ENCODE results near the gene PLD4. TPM values are rescaled to one million over a fixed set of nuclear protein-coding genes. Genes with fewer than 3 reads are reported as not detected.

Gene PLD4
- total and polyA plus RNA-seq, 9 donors, result 0.12 to 3.2 (median 1.0) TPM; not detected in 1

- peak in 2 of 5 donors; percentile 4 to 10 for DNase-seq
- no peak overlapping the region for H3K4me3 ChIP-seq
- H3K9me3 ChIP-seq, result no peaks in the 10 kb centered on the region
- H3K27ac ChIP-seq, result no peak overlapping the region
- 49 to 66% (median 49%) methylated on average over 3 of the region's 3 CpGs for WGBS, 3 donors
- peaks cover 4% of the 10 kb centered on the region for H3K4me1 ChIP-seq (ENCODE audit: insufficient read depth)
- no peaks in the 10 kb centered on the region for H3K27me3 ChIP-seq
- no peak for TF ChIP-seq EP300 (IDR thresholded peaks at IDR 0.05)
- TF ChIP-seq POLR2A (IDR thresholded peaks at IDR 0.05), result no peak
- TF ChIP-seq, protein P1, sequence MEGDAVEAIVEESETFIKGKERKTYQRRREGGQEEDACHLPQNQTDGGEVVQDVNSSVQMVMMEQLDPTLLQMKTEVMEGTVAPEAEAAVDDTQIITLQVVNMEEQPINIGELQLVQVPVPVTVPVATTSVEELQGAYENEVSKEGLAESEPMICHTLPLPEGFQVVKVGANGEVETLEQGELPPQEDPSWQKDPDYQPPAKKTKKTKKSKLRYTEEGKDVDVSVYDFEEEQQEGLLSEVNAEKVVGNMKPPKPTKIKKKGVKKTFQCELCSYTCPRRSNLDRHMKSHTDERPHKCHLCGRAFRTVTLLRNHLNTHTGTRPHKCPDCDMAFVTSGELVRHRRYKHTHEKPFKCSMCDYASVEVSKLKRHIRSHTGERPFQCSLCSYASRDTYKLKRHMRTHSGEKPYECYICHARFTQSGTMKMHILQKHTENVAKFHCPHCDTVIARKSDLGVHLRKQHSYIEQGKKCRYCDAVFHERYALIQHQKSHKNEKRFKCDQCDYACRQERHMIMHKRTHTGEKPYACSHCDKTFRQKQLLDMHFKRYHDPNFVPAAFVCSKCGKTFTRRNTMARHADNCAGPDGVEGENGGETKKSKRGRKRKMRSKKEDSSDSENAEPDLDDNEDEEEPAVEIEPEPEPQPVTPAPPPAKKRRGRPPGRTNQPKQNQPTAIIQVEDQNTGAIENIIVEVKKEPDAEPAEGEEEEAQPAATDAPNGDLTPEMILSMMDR (IDR thresholded peaks at IDR 0.05), result no peak
- H3K36me3 ChIP-seq, result no peaks in the 10 kb centered on the region
- intact Hi-C loops (cut with DNase I), result loop anchor here in 2 of 4 donors (10.0 kb wide), 1 partner anchor 110 kb away; no protein-coding TSS in a partner anchor
These were observed 10.5 kb downstream of the PLD4 start for GRCh38 chr14:104935026-104935650.

DNA sequence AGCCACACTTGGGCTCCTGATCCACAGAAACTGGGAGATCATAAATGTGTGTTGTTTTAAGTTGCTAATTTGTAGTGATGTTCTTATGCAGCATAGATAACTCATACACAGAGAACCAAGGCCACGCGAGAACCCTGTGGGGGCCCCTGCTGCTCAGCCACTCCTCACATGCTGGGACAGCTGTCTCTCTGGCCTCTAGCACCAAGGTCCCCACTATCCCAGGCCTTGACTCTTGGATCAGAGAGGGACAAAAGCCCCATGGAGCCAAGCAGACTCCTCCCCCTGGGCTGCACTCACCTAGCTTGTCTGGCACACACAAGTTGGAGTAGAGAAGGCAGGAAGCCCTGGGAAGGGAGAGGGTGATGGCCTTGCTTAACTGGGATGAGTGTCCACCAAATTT, 11.3 kb downstream of the PLD4 start:
- WGBS, 3 donors, result 39 to 61% (median 52%) methylated on average over 2 of the region's 2 CpGs
- no peak for DNase-seq
- TF ChIP-seq, protein P1 (IDR thresholded peaks at IDR 0.05), result no peak
- TF ChIP-seq POLR2A (IDR thresholded peaks at IDR 0.05) (no peak), EP300 (IDR thresholded peaks at IDR 0.05) (no peak)
- Histone ChIP-seq H3K9me3 (no peaks in the 10 kb centered on the region), H3K36me3 (no peaks in the 10 kb centered on the region), H3K27me3 (no peaks in the 10 kb centered on the region), H3K4me3 (no peak overlapping the region), H3K27ac (no peak overlapping the region), H3K4me1 (ENCODE audit: insufficient read depth) (peaks cover 4% of the 10 kb centered on the region)
- intact Hi-C loops (cut with DNase I), result loop anchor here in 2 of 4 donors (10.0 kb wide), 1 partner anchor 109 kb away; no protein-coding TSS in a partner anchor

DNA sequence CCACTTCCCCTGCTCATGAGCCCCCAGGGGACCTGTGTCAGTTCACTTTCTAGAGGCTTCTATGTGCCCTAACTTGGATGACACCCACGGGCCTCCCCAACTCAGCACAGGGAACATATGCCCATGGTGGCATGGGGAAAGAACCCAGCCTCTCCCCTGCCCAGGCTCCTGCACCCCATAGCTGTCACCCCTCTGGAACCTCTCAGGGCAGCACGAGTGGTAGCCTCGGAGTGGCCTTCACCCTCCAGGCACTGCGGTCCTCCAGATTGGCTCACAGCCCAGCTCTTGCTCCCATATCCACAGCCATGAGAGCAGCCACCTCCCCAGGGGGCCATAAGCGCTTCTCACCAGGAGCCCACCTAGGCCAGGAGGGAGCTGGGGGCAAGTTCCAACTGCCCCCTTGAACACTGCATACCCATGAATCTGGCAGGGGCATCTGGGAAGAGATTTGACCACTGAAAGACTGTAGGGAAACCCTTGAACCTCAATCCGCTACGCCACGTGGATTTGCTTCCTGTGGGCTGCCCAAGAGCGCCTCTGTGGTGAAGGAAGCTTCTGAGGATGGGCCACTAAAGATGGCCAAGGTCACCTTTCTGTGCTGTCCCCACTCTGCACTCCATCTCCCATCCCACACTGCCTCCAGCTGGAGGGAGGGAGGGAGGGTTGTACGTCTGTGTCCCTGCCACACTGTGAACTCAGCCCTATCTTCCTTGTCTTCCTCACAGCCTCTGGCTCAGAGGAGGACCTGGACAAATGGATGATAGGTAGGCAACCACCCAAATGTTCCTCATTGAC, 11.9 kb downstream of the PLD4 start:
- H3K4me1 ChIP-seq (ENCODE audit: insufficient read depth), result peaks cover 4% of the 10 kb centered on the region
- H3K36me3 ChIP-seq, result no peaks in the 10 kb centered on the region
- H3K9me3 ChIP-seq, result no peaks in the 10 kb centered on the region
- DNase-seq, result peak in 3 of 5 donors; percentile 0 to 33 (median 11)
- WGBS, 3 donors, result 48 to 59% (median 52%) methylated on average over 9 to 10 of the region's 10 CpGs
- H3K27ac ChIP-seq, result no peak overlapping the region
- H3K4me3 ChIP-seq, result no peak overlapping the region
- intact Hi-C loops (cut with DNase I), result loop anchor here in 2 of 4 donors (10.0 kb wide), 1 partner anchor 108 kb away; no protein-coding TSS in a partner anchor
- no peak for TF ChIP-seq POLR2A (IDR thresholded peaks at IDR 0.05)
- no peak for TF ChIP-seq EP300 (IDR thresholded peaks at IDR 0.05)
- TF ChIP-seq, protein P1 (IDR thresholded peaks at IDR 0.05), result no peak
- H3K27me3 ChIP-seq, result no peaks in the 10 kb centered on the region

GRCh38 chr14:104937161-104937560, 12.5 kb downstream of the PLD4 start:
- Histone ChIP-seq H3K9me3 (no peaks in the 10 kb centered on the region), H3K4me3 (no peak overlapping the region), H3K4me1 (ENCODE audit: insufficient read depth) (no peaks in the 10 kb centered on the region), H3K27me3 (no peaks in the 10 kb centered on the region), H3K27ac (no peak overlapping the region), H3K36me3 (no peaks in the 10 kb centered on the region)
- TF ChIP-seq, protein P1 (IDR thresholded peaks at IDR 0.05), result no peak
- TF ChIP-seq POLR2A (IDR thresholded peaks at IDR 0.05) (no peak), EP300 (IDR thresholded peaks at IDR 0.05) (no peak)
- intact Hi-C loops (cut with DNase I), result loop anchor here in 2 of 4 donors (10.0 kb wide), 1 partner anchor 108 kb away; no protein-coding TSS in a partner anchor
- WGBS, 3 donors, result 59 to 74% (median 64%) methylated on average over 4 of the region's 4 CpGs
- DNase-seq, result peak in 1 of 5 donors; percentile 11
